RPMI7951 (cell line): Measurements from ENCODE around the gene RNLS. TPM values are rescaled to one million over a fixed set of nuclear protein-coding genes. Genes with fewer than 3 reads are reported as not detected.

Experiments used
- DNase-seq: peaks from one replicate; pipeline ENCODE4 v3.0.0-alpha.2; 2012; ENCODE audit warnings: low read depth
- total RNA-seq: library from RNA; depleted of rRNA; stranded (reverse); fragments of >200 nt; shearing (Covaris generic); gene quantifications from 2 replicates; pipeline ENCODE4 v1.2.3, GENCODE V29; 2014

Gene RNLS
- total RNA-seq, 1 experiment from 2014 or later, result 15.7 TPM

DNA sequence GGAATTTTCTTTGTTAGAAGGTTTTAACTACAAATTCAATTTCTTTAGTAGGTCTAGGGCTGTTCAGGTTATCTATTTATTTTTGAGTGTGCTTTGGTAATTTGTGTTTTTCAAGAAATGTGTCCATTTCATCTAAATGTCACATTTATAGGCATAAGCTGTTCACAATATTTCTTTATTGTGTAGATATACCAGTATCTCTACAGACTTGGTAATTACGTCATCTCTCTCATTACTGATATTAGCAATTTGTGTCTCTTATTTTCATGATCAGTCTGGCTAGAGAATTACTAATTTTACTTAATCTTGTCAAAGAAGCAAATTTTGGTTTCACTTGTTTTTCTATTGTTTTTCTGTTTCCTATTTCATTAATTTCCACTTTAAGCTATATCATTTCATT is 152.0 kb downstream of the RNLS start:
- DNase-seq, result no peak

DNA sequence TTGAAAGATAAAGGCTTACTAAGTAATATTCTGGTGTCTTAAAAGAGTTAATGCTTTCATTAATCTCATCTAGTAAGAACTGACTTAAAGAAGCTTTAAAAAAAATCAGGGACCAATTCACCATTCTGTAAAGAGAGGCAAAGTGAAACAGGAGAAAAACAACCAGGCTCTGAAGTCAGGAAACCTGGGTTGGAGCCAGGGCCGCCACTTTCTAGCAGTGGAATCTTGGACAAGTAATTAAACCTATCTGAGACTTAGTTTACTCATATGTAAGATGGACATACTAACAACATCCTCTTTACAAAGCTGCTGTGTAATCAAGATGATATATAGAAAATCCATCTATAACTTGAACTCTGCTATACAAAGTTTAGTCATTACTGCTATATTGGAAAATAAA is 154.1 kb downstream of the RNLS start:
- no peak for DNase-seq

DNA sequence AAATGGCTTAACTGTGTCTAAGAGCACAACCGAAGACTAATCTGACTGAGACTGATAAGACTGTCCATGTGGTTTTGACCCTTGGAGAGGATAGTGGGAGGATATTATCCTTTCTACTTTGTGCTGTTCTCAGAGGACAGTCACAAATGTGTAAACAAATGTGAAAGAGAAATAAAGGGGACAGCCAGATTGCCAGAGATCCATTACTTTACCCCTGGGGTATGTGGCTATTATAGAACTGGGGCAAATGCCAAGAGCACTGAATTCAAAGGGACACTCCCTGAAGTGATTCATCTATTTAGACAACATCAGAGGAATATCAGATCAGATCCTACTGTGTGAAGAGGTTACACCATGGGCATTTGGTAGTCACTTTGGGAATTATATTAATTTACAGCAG is 154.7 kb downstream of the RNLS start:
- DNase-seq, result peak; percentile 84

DNA sequence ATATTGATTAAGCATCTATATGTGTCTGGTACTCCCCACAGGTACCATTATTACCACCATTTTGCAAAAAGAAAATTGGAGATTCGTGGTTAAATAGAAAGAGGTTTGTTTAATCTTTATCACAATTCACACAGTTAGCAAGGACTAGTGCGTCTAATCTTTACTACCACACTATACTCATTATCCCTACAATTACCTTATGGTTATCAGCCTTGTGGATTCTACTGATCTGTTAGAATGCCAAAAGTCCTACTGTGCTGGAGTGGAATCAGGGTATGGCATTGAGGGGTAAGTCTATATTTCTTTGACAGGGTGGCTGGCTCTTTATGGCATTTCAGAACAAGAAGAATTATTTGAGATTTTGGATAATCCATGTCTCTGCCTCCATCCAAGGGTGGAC is 156.1 kb downstream of the RNLS start:
- no peak for DNase-seq

DNA sequence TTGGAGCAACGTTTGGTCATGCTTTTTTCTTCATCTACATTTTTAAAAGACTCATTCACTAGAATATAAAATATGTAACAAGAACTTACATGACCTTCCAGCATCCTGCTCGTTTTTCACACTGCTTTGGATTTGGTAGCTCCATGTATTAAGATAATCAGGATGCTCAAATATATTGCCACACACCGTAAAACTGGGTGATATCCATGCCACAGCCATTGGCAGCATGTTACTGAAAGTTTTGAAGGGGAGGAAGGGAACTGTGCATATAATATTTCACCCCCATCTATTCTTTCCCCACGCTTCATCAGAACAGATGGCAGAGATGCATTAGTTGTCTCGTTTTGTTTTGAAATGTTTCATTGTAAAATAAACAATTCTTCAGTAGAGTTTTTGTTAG is 158.2 kb downstream of the RNLS start:
- no peak for DNase-seq

DNA sequence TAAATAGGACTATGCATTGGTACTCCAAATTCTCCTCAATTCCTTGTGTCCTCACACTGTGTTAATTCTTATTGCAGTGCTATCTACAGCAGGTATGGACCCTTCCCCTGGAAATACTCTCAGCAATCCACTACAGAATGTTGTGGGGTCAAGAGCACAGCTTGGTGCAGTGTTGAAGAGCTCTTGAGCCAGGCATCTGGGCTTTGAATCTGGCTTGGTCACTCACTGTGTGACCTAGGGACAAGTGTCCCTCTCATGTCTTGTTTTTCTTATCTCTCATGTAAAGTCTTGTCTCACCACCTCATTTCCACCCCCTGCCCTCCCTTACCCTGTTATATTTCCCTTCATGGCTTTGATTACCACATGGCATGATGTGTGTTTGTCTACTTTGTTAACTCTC is 159.4 kb downstream of the RNLS start:
- DNase-seq, result no peak

DNA sequence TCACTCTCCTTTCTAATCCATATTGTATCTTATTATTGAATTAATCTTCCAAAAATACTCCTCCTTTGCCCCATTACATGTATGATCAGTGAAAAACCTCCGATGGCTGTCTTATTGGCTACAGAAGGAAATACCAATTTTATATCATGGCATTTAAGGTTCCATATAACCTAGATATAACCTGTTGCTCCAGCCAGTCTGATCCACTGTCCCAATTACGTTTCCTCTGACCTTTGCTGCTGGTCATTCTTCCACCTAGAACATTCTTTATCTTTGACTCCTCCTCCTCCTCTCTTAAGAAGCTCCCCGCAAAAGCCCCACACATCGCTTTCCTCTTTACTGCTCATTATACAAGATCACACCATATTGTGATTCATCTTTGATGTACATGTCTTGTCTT is 161.5 kb downstream of the RNLS start:
- no peak for DNase-seq

DNA sequence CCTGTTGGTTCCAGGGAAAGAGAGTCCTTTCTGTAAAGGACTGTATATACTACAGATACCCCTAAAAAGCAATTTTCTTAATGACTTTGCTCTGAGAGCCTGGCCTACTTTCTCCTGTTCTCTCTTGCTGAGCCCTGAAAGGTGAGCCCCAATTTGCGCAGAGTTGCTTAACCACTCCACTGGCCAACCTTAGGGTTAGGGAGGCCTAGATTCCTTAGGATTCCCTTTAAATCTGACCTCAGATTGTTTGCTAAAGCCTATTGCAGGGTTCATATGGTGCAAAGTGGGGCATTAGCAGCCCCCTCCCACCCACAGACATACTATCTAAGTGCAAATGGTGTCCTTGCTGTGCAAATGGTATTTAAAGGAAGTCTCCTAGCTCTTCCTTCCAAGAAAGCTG is 164.2 kb downstream of the RNLS start:
- DNase-seq, result no peak

DNA sequence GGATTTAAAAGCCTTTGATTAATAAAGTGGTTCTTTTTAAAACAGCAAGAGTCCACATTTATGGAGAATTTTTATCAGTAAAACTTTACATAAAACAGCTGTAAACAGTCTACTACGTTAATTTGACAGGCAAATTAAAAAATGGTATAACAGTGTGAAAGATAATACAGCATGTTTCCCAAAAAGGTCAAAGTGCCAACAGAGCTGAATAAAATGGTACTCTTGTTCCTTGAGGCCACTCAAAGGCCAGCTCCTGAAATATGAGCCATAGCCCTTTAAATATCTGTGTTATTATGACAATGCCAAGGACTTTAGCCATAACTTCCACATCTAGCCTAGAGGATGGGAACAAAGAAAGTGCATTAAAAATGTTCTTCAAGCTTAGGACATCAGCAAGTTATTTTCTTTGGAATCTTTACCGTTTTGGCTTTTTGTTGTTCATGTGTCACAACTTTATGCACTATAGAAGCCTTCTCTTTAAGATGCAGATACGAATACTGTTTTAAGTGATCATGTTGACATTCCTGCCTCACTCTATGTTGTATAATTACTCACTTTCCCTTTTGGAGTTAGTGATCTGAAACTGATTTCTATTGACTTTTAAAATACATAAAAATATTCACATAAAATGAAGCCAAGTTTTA is 165.6 kb downstream of the RNLS start:
- DNase-seq, result peak; percentile 6

DNA sequence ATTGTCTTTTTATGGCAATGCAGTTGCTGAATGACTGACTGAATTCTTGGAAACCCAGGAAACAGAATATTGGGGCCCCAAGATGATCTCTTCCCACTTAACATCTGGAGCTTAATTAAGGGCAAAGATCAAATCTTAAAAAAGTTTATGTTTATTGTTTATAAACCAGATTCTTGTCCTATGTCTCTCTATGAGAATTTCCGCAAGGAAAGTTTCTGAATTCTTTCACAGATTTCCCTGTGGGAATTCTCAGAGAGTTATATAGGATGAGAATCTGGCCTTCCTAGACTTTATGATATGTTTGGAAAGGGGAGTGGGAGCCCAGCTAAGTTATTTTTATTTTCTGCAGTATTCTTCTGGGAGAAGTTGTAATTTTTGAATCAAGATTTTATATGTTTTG is 166.3 kb downstream of the RNLS start:
- no peak for DNase-seq

DNA sequence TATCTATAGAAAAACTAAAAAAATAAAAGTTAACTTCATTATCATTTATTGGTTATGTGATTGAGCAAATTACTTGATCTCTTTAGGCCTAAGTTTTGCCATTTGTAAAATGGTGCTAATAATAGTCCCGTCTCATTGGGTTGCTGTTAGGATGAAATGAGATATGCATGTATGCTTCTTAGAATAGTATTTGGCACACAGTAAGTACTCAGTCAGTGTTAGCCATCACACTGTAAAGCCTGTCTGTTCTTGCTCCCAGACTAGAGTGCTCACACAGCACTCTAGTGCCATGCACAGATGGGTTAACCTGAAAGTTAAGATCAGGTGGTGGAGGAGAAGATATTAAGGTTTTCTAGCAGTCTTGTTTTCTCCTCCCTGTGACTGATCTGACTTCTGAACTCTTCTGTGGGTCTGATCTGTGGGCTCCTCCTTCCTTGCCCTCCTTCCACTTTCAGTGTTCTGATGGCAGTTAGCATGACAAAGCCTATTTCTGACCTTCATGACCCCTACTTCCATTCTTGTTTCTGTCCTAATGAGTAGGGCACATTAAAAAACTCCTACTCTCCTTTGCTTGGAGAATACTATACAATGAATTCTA is 167.5 kb downstream of the RNLS start:
- DNase-seq, result no peak

DNA sequence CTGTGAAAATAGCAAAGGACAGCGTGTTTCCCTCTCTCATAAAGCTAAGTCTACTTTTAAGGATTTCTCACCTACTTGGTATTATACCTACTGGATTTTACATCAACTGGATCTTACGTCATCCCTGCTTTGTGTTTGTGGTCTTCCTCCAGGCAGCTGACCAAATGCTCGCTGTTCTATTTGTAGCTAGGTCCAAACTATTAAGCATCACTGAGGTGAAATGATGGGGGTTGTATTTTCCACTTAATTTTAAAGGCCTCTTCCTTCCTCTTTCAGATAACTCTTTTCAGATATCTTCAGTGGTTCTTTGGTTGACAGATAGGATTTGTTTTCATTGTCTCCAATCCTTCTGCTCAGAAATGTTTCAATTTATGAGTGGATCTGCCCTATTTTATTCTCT is 169.7 kb downstream of the RNLS start:
- no peak for DNase-seq

DNA sequence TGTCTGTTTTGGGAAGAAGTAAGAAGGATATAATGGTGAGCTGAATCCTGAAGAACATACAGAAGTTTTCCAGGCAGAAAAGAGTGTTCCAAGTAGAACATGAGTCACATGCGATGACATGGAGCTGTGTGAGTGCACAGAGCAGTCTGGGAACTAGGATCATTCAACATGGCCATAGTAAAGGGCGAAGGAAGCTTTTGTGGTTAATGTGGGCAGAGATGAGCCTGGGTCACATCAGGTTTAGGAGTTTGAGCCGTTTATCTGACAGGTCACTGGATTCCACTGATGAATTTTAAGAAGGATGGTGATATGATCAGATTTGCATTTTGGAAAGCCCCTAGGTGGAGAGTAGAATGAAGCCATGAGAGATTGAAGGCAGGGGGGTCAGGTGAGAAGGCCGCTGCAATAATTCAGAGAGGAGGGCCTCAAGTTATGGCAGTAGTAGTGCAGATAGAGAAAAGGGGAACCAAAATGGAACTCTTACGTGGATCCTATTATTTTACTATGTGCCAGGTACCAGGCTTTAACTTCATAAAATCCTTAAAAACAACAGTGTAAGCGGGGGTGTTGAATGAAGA is 171.3 kb downstream of the RNLS start:
- peak; percentile 42 for DNase-seq

DNA sequence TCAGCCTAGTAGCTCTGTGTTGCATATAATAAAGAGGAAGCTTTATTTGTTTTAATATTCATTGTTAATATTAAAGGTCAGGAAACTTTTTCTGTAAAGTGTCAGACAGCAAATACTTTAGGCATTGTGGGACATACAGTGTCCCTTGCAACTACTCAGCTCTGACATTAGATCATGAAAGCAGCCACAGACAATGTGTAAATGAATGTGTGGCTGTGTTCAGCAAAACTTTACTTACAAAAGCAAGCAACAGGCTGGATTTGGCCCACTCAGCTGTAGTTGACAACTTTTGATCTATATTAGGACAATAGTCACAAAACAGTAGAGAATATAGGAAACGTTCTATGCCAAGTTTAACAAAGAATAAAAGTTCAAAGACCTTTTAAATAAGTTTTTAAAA is 173.3 kb downstream of the RNLS start:
- DNase-seq, result no peak

DNA sequence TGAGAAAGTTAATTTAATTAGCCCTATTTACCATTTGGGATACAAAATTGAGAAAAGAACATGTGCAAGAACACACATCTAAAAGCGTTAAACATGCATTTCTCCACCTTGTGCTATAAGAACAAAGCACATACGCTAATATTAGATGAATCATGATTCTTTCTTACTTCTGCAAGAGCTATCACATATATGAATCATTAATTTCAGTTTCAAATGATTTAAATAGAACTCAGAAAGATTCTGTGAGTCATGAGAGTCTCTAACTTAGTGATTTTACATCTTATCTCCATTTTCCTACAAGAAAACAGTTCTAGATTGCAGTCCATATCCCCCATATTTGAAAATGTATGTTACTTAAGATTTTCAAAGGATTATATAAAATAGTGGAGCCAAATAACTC is 173.9 kb downstream of the RNLS start:
- DNase-seq, result no peak

DNA sequence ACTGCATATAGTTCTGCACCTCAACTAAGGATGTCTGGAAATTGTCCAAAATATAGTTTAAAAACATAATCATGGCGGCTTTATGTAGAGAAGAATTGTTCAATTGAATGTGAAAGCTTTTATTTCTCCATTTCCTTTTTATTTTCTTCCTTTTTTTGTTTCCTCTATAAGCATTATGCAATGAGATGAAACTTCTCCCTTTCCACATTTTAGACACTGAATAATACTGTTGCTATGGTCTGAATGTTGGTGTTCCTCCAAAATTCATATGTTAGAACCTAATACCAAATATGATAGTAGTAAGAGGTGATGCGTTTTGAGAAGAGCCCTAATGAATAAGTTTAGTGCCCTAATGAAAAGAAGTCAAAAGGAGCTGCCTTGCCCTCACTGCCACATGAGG is 175.0 kb downstream of the RNLS start:
- no peak for DNase-seq

DNA sequence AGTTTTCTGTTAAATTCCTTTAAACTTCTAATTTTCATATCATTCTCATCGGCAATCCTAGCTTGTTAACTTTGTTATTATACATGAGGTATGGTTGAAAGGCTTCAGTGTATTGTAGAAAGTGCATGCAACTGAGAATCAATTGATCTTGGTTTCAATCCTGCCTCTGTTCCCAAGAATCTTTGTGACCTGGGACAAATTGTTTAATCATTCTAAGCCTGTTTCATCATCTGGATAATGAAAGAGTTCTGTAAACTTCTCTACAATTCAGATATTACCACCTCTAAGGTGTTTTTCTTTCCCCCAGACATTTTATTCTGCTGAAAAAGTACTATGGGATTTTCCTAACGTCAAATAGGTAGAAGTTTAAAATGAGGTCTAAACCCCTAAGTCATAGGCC is 179.0 kb downstream of the RNLS start:
- no peak for DNase-seq

DNA sequence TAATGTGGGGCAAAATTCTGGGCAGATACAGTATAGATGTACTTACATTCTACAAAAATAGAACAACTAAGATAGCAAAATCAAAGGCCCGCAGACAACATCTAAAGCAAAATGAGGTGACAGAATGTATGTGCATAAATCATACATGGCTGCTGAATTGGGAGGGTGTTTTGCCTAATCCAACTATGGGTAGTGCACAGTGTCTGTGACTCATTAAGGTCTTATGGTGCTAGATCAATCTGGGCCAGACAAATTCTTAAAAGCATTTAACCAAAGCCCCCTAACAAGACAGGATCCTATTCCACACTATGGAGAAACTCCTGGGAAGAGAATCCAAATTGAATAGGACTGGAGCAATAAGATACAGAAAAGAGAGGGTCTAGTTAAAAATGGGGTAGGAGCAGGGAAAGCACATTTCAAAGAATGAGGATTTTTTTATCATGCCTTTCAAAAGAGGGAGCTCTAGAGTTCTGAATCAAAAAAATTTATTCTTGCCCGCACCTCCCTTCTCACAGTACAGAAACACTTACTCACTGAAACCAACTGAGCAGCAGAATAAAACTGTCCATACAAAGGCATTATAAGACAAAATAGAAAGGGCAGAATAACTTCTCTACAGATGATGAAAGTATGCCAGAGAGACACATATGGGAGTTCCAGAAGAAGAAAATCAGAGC is 181.3 kb downstream of the RNLS start:
- DNase-seq, result peak; percentile 46

DNA sequence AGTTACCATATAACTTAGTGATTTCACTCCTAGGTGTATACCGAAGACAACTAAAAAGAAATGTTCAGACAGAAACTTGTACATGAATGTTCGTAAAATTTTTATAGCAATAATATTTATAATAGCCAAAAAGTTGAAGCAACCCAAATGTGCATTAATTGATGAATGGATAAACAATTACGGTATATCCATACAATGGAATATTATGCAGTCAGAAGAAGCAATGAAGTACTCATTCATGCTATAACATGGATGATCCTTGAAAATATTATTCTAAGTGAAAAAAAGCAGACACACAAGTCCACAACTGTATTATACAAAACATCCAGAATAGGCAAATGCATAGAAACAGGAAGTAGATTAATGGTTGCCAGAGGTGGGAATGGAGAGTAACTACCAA is 183.9 kb downstream of the RNLS start:
- DNase-seq, result no peak

DNA sequence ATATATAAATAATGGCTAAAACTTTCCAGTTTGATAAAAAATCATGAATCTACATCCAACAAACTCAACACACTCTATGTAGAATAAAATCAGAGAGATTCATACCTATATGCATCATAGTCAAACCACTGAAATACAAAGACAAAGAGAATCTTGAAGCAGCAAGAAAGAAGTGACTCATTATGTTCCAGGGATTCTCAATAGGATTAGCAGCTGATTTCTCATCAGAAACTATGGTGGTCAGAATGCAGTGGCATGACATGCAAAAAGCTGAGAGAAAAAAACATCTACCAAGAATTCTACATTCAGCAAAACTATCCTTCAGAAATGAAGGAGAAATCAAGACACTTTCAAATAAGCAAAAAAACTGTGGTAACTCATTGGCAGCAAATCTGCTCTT is 187.4 kb downstream of the RNLS start:
- DNase-seq, result peak; percentile 12

DNA sequence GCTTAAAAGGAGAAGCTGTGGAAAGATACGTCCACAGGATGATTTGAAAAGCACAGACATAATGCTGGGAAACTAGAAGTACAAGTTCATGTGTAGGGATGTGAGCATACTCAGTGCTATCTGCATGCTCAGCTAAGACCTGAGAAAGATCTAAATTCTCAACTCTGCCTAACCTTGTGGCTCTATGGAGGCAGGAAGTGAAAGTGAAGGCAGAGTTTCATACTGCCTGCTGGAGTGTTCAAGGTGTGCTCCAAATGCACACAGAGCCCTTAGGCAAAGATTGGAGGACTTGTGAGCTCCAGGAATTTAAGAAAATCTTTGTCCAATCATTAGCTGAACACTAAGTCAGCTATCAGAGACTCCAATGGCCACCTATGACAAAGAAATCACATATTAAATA is 190.9 kb downstream of the RNLS start:
- DNase-seq, result peak; percentile 4

DNA sequence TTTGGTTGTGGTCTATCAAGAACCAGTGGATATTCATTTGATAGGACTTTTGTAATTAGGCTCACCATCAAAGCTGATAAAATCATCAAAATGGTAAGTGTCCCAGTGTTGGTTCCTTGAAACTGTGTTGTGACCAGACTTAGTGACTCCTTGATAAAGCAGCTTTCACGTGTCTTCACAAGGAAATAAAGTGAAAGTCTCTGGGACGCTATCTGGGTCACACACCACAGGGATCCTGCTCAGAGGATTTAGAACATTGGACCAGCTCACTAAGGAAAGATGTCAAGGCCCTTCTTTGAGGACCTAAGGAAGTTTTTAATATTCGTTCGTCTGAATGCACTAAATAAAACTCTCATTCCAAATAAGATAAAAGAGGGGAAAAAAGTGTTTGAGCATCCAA is 193.1 kb downstream of the RNLS start:
- peak; percentile 10 for DNase-seq

DNA sequence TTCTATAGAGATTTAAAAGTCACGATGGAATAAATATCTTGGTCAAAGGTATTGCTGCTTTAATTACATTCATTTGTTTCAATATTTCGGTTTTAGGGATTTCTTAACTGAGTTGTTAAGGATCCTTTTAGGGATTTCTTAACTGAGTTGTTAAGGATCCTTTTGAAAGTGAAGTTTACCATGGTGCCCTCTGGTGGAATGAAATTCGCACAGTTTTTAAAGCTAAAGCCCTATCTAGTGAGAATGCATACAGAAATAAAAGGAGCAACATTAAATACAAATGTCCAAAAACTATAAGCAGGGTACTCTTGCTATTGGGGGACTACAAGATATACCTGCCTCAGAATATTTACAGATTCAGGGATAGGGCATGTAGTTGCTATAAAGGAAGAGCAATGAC is 193.7 kb downstream of the RNLS start:
- peak; percentile 64 for DNase-seq
